CD4-positive, alpha-beta memory T cell (primary cell): ENCODE data around the gene KRTAP12-3. TPM values are rescaled to one million over a fixed set of nuclear protein-coding genes. Genes with fewer than 3 reads are reported as not detected.
A peak's percentile ranks its signal among the peaks of the same experiment; 100 is the strongest.
"Not testable (repeated sequence)": the region's sequence is repeated elsewhere in the genome, so short reads cannot be mapped to it uniquely, and the experiment has no call there.

Source experiments
- CTCF ChIA-PET: fragments of 350-600 bp; sonication (Branson Sonifier 250); formaldehyde crosslinking; loops from one replicate; lab custom pipeline; 2021; ENCODE audit warnings: inconsistent platforms; ENCODE audit not compliant: partially characterized antibody; lab: Charles Lee
- POLR2A ChIA-PET: fragments of 350-600 bp; sonication (Branson Sonifier 250); formaldehyde crosslinking; loops from one replicate; lab custom pipeline; 2021; ENCODE audit not compliant: partially characterized antibody; lab: Charles Lee
- DNase-seq, 5 donors: peaks; one replicate each; pipeline versions ENCODE4 v3.0.0 to v3.0.0-alpha.2; 2020 to 2022; ENCODE audit warnings: mixed read lengths in 1 of 5
- H3K27ac ChIP-seq: one replicate; pipeline ENCODE4 v1.7.0; 2013; ENCODE audit warnings: low read depth, low read length
- H3K27me3 ChIP-seq: 2 replicates; pipeline ENCODE4 v1.7.0; 2013; ENCODE audit warnings: mild to moderate bottlenecking, low read length, moderate library complexity; ENCODE audit not compliant: insufficient read depth
- H3K36me3 ChIP-seq: 2 replicates; pipeline ENCODE4 v1.7.0; 2013; ENCODE audit warnings: mild to moderate bottlenecking, low read length, moderate library complexity; ENCODE audit not compliant: insufficient read depth
- H3K4me1 ChIP-seq: 2 replicates; pipeline ENCODE4 v1.7.0; 2013; ENCODE audit warnings: mild to moderate bottlenecking, low read length, moderate library complexity; ENCODE audit not compliant: insufficient read depth
- H3K4me3 ChIP-seq, 2 donors: one replicate each; pipeline ENCODE4 v1.7.0; 2013; ENCODE audit warnings: low read length in 2 of 2, mild to moderate bottlenecking in 1 of 2
- H3K9me3 ChIP-seq, 2 donors: one replicate each; pipeline ENCODE4 v1.7.0; 2013; ENCODE audit warnings: low read length in 2 of 2, control low read depth in 1 of 2; ENCODE audit not compliant: control insufficient read depth in 1 of 2
- H3K27ac Mint-ChIP-seq, 7 donors: one replicate each; pipeline ENCODE4 v1.8.0; 2020 to 2021; ENCODE audit warnings: mixed read lengths in 7 of 7, mild to moderate bottlenecking in 6 of 7, inconsistent platforms in 3 of 7, moderate library complexity in 3 of 7
- H3K27me3 Mint-ChIP-seq, 2 donors: one replicate each; pipeline ENCODE4 v1.8.0; 2020 to 2021; ENCODE audit warnings: mixed read lengths in 2 of 2
- H3K36me3 Mint-ChIP-seq, 2 donors: one replicate each; pipeline ENCODE4 v1.8.0; 2020 to 2021; ENCODE audit warnings: mixed read lengths in 2 of 2, inconsistent platforms in 1 of 2, mild to moderate bottlenecking in 1 of 2
- H3K4me1 Mint-ChIP-seq, 4 donors: one replicate each; pipeline ENCODE4 v1.8.0; 2020 to 2021; ENCODE audit warnings: mixed read lengths in 4 of 4, mild to moderate bottlenecking in 1 of 4
- H3K4me3 Mint-ChIP-seq, 8 donors: one replicate each; pipeline ENCODE4 v1.8.0; 2020 to 2021; ENCODE audit warnings: mixed read lengths in 8 of 8, mild to moderate bottlenecking in 7 of 8, moderate library complexity in 6 of 8, inconsistent platforms in 3 of 8
- H3K9me3 Mint-ChIP-seq, 8 donors: one replicate each; pipeline ENCODE4 v1.8.0; 2020 to 2021; ENCODE audit warnings: mixed read lengths in 8 of 8, mild to moderate bottlenecking in 5 of 8, inconsistent platforms in 3 of 8, moderate library complexity in 1 of 8
- intact Hi-C: fragments of 100-400 bp; cut with micrococcal nuclease; formaldehyde crosslinking; loops from one replicate; pipeline ENCODE4 v1.15.1; 2023
- polyA plus RNA-seq, 2 donors: library from polyadenylated mRNA; unstranded; fragments of 300-500 nt; fragmentation: Illumina TruSeq; gene quantifications; one replicate each; pipeline ENCODE4 v1.2.3, GENCODE V29; 2021
- total RNA-seq, 2 experiments: library from RNA; stranded (reverse); gene quantifications; one replicate each; pipeline ENCODE4 v1.2.3, GENCODE V29; 2021

The KRTAP12-3 gene
- total and polyA plus RNA-seq, 4 experiments from 2014 or later = 1.2 TPM; not detected in 3

DNA sequence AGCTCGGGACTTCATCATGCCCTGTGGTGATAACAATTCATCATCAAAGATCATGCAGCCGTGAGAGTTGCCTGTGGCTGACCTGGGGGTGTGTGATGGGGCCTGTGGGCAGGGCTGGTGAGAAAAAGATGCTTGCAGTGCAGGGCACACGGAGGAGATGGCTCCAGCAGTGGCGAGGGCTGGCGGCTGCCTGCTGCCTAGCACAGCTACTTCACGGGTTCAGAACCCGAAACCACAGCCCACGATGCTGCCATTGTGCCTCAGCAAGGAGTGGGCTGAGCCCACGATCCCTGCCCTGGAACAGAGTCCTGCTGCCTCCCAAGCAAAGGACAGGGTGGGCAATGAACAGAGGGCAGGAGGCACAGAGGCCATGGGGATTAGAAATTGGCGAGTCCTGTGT lies 31.5 kb upstream of the KRTAP12-3 start:
- H3K27me3 Mint-ChIP-seq = no peaks in the 10 kb centered on the region
- H3K9me3 Mint-ChIP-seq = peaks cover 2 to 43% (median 39%) of the 10 kb centered on the region in 8 donors

DNA sequence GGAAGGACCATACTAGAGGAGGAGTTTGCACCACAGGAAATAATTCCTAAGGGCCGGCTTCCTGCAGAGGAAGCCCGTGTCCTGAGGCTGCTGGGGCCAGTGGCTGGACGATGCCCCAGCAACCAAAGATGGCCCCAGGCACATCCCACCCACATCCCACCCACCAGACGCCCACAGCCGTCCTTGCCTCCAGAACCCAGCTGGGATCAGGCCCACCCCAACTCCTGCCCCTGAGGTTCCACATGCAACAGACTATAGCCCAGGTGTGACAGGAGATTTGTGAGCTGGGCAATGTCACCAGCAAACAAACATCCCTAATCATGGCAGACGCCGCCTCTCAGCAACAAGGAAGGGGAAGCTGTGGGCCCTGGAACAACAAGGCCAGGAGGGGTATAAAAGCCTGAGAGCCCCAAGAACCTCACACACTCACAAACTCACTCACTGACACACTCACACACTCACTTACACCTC lies 31.0 kb upstream of the KRTAP12-3 start, which contains the start of gene KRTAP10-9:
Gene KRTAP10-9, plus strand, starts transcription at position 421 of the 471 bp plus-strand sequence. CDS start 79 bp downstream, outside the sequence.
- DNase-seq = no peak
- H3K27me3 ChIP-seq = no peaks in the 10 kb centered on the region
- H3K36me3 ChIP-seq = no peaks in the 10 kb centered on the region
- H3K9me3 ChIP-seq = peaks cover 0 to 4% of the 10 kb centered on the region in 2 donors
- POLR2A ChIA-PET = interaction anchor here (1.7 kb wide), 1 partner anchor 27 kb away, joined by 4 read pairs; no protein-coding TSS in a partner anchor
- Mint-ChIP-seq H3K36me3 (peaks cover 17 to 44% of the 10 kb centered on the region in 2 donors), H3K9me3 (peaks cover 1 to 47% (median 42%) of the 10 kb centered on the region in 8 donors), H3K4me3 (peak within 1 kb of the TSS in 1 of 8 donors; percentile 39), H3K27me3 (no peaks in the 10 kb centered on the region), H3K4me1 (peaks cover 10 to 34% (median 26%) of the 10 kb centered on the region in 4 donors), H3K27ac (peak within 1 kb of the TSS in 2 of 7 donors; percentile 27 to 80)
- peaks cover 26% of the 10 kb centered on the region for H3K4me1 ChIP-seq
- intact Hi-C loops = no loop called here
- no peak within 1 kb of the TSS for H3K27ac ChIP-seq
- H3K4me3 ChIP-seq = no peak within 1 kb of the TSS
- CTCF ChIA-PET = interaction anchor here (1.3 kb wide), 1 partner anchor 116 kb away, joined by 3 read pairs; no protein-coding TSS in a partner anchor

More for the DNA sequence above, 31.5 kb upstream of the KRTAP12-3 start:
- no peak overlapping the region for H3K27ac ChIP-seq
- DNase-seq = no peak
- H3K36me3 Mint-ChIP-seq = peaks cover 16 to 40% of the 10 kb centered on the region in 2 donors
- no peaks in the 10 kb centered on the region for H3K36me3 ChIP-seq
- H3K4me1 ChIP-seq = peaks cover 26% of the 10 kb centered on the region
- no peak overlapping the region for H3K4me3 ChIP-seq
- POLR2A ChIA-PET = interaction anchor here (1.2 to 1.7 kb wide), 2 partner anchors 27 to 32 kb away, joined by 4 read pairs; partner anchors contain the start of gene KRTAP12-3
- H3K27ac Mint-ChIP-seq = no peak overlapping the region
- CTCF ChIA-PET = interaction anchor here (1.3 kb wide), 1 partner anchor 116 kb away, joined by 3 read pairs; no protein-coding TSS in a partner anchor
- peak overlapping the region in 1 of 8 donors; percentile 29 for H3K4me3 Mint-ChIP-seq
- peaks cover 0 to 4% of the 10 kb centered on the region in 2 donors for H3K9me3 ChIP-seq
- H3K4me1 Mint-ChIP-seq = peaks cover 10 to 34% (median 26%) of the 10 kb centered on the region in 4 donors
- intact Hi-C loops = no loop called here
- H3K27me3 ChIP-seq = no peaks in the 10 kb centered on the region

DNA sequence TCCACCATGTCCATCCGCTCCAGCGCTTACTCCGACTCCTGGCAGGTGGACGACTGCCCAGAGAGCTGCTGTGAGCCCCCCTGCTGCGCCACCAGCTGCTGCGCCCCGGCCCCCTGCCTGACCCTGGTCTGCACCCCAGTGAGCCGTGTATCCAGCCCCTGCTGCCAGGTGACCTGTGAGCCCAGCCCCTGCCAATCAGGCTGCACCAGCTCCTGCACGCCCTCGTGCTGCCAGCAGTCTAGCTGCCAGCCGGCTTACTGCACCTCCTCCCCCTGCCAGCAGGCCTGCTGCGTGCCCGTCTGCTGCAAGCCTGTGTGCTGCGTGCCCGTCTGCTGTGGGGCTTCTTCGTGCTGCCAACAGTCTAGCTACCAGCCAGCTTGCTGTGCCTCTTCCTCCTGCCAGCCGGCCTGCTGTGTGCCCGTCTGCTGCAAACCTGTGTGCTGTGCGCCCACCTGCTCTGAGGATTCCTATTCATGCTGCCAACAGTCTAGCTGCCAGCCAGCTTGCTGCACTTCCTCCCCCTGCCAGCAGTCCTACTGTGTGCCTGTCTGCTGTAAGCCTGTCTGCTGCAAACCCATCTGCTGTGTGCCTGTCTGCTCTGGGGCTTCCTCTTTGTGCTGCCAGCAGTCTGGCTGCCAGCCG lies 30.4 kb upstream of the KRTAP12-3 start:
- H3K27me3 ChIP-seq, H3K4me3 ChIP-seq, DNase-seq, H3K27me3 Mint-ChIP-seq, H3K9me3 ChIP-seq, H3K36me3 ChIP-seq, intact Hi-C loops, H3K27ac ChIP-seq: not testable (repeated sequence)
- peaks cover 26% of the 10 kb centered on the region for H3K4me1 ChIP-seq
- Mint-ChIP-seq H3K36me3 (peaks cover 17 to 47% of the 10 kb centered on the region in 2 donors), H3K9me3 (peaks cover 0 to 53% (median 47%) of the 10 kb centered on the region in 8 donors), H3K4me1 (peaks cover 10 to 34% (median 25%) of the 10 kb centered on the region in 4 donors), H3K4me3 (peak overlapping the region in 1 of 8 donors; percentile 39), H3K27ac (peak overlapping the region in 1 of 7 donors; percentile 80)
- ChIA-PET POLR2A (interaction anchor here (1.1 to 1.7 kb wide), 2 partner anchors 26 to 30 kb away, joined by 4 read pairs; partner anchors contain the start of gene KRTAP12-3), CTCF (interaction anchor here (1.6 kb wide), 1 partner anchor 115 kb away, joined by 4 read pairs; no protein-coding TSS in a partner anchor)

DNA sequence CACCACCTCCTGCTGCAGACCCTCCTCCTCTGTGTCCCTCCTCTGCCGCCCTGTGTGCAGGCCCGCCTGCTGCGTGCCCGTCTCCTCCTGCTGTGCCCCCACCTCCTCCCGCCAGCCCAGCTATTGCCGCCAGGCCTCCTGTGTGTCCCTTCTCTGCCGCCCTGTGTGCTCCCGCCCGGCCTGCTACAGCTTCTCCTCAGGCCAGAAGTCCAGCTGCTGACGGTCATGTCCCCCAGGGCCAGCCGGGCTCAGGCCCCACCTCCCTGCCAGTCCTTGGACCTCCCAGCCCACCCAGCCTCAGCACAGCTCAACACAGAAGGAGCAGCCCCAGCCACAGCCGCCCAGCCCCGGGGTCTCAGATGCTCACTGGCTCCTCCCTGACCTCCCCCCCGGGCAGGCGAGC lies 29.9 kb upstream of the KRTAP12-3 start:
- H3K27ac Mint-ChIP-seq = peak overlapping the region in 1 of 7 donors; percentile 27
- H3K4me3 ChIP-seq, DNase-seq, H3K36me3 ChIP-seq, intact Hi-C loops, H3K27me3 Mint-ChIP-seq, H3K4me3 Mint-ChIP-seq, H3K27ac ChIP-seq, H3K27me3 ChIP-seq, H3K9me3 ChIP-seq: not testable (repeated sequence)
- POLR2A ChIA-PET = interaction anchor here (1.1 kb wide), 1 partner anchor 30 kb away, joined by 4 read pairs; the partner anchor contains the start of gene KRTAP12-3
- peaks cover 10 to 34% (median 25%) of the 10 kb centered on the region in 4 donors for H3K4me1 Mint-ChIP-seq
- H3K4me1 ChIP-seq = peaks cover 26% of the 10 kb centered on the region
- CTCF ChIA-PET = interaction anchor here (1.6 kb wide), 1 partner anchor 115 kb away, joined by 4 read pairs; no protein-coding TSS in a partner anchor
- H3K36me3 Mint-ChIP-seq = peaks cover 17 to 42% of the 10 kb centered on the region in 2 donors
- H3K9me3 Mint-ChIP-seq = peaks cover 0 to 54% (median 43%) of the 10 kb centered on the region in 8 donors

DNA sequence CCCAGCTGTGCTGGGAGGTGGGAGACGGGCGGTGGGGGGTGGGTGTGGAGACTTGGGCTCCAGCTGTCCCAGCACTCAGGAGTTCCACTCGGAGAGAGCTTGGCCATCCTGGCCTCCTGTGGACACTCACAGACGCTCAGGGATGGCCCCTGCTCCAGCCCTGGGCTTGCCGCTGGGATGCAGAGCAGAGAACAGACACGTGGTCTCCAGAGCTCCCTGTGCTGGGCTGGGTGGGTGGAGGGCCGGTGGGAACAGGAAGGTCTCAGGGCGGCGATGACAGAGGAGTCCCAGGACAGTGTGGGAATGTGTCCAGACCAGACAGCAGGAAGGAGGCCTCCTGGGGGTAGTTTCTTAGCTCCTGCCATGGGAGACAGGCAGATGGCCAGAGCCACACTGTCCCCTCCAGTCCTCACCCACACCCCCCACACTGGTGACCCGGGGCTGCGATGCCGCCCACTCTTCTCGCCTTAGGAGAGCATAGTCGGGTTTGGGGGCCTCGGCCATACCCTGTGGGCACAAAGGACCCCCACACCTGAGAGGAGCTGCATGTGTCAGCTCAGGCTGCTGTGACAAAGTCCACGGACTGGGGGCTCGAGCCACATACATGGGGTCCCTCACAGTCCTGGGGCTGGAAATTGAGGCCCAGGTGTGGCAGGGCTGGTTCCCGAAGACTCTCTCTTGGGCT lies 28.9 kb upstream of the KRTAP12-3 start:
- Histone ChIP-seq H3K27ac (no peak overlapping the region), H3K4me1 (peaks cover 26% of the 10 kb centered on the region), H3K27me3 (no peaks in the 10 kb centered on the region), H3K36me3 (no peaks in the 10 kb centered on the region), H3K9me3 (peaks cover 0 to 4% of the 10 kb centered on the region in 2 donors), H3K4me3 (no peak overlapping the region)
- Mint-ChIP-seq H3K4me3 (no peak overlapping the region), H3K9me3 (peaks cover 0 to 54% (median 39%) of the 10 kb centered on the region in 8 donors), H3K27ac (peak overlapping the region in 3 of 7 donors; percentile 39 to 79 (median 60)), H3K4me1 (peaks cover 10 to 31% (median 22%) of the 10 kb centered on the region in 4 donors), H3K27me3 (no peaks in the 10 kb centered on the region), H3K36me3 (peaks cover 12 to 35% of the 10 kb centered on the region in 2 donors)
- intact Hi-C loops = no loop called here
- DNase-seq = no peak
- ChIA-PET CTCF (interaction anchor here (1.6 to 2.9 kb wide), 2 partner anchors 10 to 114 kb away, joined by 4 to 9 read pairs; no protein-coding TSS in a partner anchor), POLR2A (interaction anchor here (0.9 to 3.8 kb wide), 3 partner anchors 10 to 30 kb away, joined by 3 to 16 read pairs (median 3); partner anchors contain the start of gene KRTAP12-3)

DNA sequence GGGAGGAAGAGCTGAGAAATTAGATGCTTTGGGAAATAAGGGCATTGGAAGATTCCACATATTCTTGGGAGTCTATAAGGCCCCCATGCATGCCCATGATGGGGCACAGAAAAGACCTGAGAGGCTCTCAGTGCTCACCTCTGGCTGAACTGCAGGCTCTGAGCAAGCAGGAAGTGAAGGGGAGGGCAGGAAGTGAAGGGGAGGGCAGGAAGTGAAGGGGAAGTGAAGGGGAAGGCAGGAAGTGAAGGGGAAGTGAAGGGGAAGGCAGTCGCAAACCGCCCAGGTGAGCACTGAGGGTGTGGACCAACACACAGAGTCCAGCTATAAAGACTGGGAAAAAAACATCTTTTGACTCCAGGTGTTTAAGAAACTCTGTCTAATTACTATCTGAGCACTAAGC lies 27.3 kb upstream of the KRTAP12-3 start:
- Histone ChIP-seq H3K27me3 (no peaks in the 10 kb centered on the region), H3K4me3 (no peak overlapping the region), H3K4me1 (peaks cover 26% of the 10 kb centered on the region), H3K9me3 (peaks cover 0 to 4% of the 10 kb centered on the region in 2 donors), H3K36me3 (no peaks in the 10 kb centered on the region), H3K27ac (no peak overlapping the region)
- ChIA-PET POLR2A (interaction anchor here (1.1 to 3.8 kb wide), 2 partner anchors 11 to 27 kb away, joined by 4 to 16 read pairs; partner anchors contain the start of gene KRTAP12-3), CTCF (interaction anchor here (1.8 to 2.9 kb wide), 2 partner anchors 8 to 12 kb away, joined by 4 to 9 read pairs; no protein-coding TSS in a partner anchor)
- Mint-ChIP-seq H3K4me3 (peak overlapping the region in 6 of 8 donors; percentile 1 to 69 (median 34)), H3K36me3 (peaks cover 10 to 24% of the 10 kb centered on the region in 2 donors), H3K27me3 (no peaks in the 10 kb centered on the region), H3K9me3 (peaks cover 0 to 43% (median 31%) of the 10 kb centered on the region in 8 donors), H3K27ac (peak overlapping the region; percentile 48 to 89 (median 72)), H3K4me1 (peaks cover 10 to 31% (median 20%) of the 10 kb centered on the region in 4 donors)
- no peak for DNase-seq
- intact Hi-C loops = no loop called here
